GM21528 (cell line): Measurements from ENCODE around the gene SPO11.

Source experiments
- ATAC-seq: cut with Tn5 transposase; IDR thresholded peaks from one replicate; pipeline ENCODE4 v1.9.1; 2021; ENCODE audit warnings: mild to moderate bottlenecking, moderate library complexity; ENCODE audit not compliant: unreplicated experiment, low FRiP score

Gene SPO11

GRCh38 chr20:57372581-57373350, 43.2 kb downstream of the SPO11 start:
- no peak for ATAC-seq

GRCh38 chr20:57374343-57374930, 44.8 kb downstream of the SPO11 start:
- ATAC-seq = no peak

DNA sequence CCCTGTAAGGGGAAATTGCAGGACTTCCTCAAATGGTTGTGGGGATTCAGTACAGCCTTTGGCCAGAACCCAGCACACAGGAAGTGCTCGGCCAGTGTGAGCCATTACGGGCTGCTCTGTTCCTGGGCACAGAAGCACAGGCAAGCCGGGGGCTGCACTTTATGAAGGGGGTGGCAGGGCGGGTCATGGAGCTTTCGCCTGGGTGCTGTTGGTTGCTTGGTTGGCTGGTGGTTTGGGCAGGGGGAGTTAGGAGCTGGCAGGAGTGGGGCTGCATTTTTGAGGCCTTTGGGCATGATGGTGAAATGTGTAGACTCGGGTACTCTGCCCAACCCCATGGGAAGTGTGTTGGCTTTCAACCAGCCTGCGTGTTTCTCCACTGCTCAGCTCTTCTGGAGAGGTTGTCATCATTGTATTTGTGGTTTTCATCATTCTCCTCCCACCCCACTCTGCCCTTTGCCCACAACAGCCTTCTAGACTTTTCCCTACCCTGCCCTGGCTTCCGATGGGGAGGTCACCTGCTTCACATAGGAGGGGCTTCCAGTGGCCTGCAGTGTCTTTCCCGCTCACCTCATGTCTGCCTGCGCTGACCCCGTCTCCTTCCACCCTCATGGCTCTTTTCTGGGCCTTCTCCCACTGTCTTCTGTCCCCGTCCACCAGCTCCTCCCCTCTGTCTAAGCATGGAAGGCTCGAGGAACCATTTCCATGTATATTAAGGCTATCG, 45.5 kb downstream of the SPO11 start:
- no peak for ATAC-seq

DNA sequence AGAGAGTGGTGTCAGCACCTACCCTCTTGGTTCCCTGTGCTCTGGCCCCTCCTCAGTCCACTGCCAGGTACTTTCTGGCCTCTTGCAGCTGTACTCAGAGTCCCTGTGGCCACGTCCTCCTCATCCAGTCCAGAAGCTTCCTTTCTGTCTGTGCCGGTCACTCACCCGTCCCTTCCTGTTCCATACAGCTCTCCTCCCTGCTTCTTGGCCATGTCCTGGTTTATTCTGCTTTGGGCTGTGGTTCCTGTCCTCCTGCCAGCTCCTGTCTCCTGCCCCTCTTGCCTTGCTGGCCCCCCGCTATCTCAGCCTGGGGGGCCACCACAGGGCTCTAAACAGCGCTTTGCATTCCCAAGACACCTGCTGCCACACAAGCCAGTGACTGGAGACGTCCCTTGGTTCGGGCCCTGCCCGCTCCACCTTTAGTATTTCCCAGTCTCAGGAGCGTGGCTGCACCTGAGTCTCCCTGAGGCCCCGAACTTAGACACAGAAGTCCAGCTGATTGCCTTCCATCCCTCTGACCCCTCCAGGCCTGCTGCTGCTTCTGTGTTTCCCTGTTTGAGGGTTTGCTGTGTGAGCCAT, 46.1 kb downstream of the SPO11 start:
- ATAC-seq = no peak

DNA sequence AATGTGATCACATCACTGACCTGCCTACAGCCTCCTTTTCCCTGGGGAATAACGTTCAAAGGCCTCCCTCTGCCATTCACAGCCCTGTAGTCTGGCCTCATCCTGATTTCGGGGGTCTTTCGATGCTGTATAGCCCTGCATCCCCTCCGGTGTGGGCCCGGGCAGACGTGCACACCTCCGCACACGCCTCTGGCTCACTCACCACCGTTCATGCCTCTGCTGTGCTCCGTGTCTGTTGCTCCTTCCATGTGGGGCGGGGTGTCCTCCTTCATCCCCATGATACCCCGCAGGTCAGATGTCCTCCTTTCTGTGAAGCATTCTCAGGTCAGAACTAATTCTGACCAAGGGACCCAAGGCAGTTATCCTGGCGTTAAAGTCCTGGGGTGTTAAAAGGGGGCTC, 47.7 kb downstream of the SPO11 start:
- ATAC-seq = no peak

- no peak for ATAC-seq
Measured at GRCh38 chr20:57378107-57378506, 48.5 kb downstream of the SPO11 start.

- no peak for ATAC-seq
Measured at GRCh38 chr20:57378646-57379262, 49.2 kb downstream of the SPO11 start.

DNA sequence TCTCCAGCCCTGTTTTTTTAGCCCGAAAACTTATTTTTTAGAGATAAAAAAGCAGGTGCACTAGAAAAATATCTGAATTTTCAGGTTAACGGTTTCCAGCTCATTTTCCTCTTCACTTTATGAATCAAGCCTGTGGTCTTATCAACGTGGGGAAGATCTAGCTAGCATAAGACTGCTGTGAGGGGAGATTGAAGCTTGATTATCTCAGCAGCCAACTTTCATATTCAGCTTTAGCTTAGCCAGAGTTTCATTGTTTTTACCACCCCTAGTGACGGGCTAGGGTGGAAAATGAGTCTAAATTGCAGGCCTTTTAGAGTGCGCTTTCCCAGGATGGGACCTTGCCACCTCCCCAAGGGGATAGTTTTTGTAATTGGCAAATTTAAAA, 49.7 kb downstream of the SPO11 start:
- ATAC-seq = no peak

- ATAC-seq = no peak
Measured at GRCh38 chr20:57380081-57380750, 50.6 kb downstream of the SPO11 start.

- no peak for ATAC-seq
Measured at GRCh38 chr20:57381596-57382503, 52.2 kb downstream of the SPO11 start.

- ATAC-seq = no peak
Measured at GRCh38 chr20:57382516-57382915, 52.9 kb downstream of the SPO11 start.

DNA sequence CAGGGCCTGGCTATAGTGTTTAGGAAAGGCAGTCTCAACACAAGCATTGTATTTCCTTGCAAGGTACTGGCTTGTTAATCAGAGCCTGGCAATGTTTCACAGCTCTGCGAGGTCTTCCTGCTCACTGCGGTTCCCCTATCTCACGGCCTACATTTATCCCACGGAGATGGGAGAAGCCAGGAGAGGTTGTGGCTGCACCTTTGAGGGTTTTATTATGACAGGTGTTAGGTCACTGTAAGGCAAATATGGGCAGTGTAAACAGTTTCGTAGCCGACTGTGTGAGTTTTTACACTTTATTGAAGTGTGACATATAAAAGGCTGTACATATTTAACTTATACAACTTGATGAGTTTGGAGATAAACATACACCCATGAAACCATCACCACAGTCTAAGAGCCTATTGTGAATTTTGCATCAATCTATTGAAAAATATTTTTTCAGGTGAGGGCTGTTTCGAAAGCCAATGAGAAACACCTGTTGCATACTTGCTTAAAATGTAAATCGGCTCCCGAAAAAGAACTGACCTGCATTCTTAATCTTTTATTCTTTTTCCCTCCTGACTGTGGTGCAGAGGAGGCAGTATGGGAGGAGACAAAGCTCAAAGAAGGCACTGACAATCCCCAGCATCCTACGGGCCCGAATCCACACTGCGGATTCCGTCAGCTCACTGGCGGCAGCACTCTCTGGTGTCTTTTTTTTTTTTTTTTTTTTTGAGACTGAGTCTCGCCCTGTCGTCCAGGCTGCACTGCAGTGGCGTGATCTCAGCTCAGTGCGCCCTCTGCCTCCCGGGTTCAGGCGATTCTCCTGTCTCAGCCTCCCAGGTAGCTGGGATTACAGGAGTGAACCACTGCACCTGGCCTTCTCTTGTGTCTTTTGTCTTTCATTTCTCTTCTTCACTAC, 54.1 kb downstream of the SPO11 start:
- ATAC-seq = no peak

DNA sequence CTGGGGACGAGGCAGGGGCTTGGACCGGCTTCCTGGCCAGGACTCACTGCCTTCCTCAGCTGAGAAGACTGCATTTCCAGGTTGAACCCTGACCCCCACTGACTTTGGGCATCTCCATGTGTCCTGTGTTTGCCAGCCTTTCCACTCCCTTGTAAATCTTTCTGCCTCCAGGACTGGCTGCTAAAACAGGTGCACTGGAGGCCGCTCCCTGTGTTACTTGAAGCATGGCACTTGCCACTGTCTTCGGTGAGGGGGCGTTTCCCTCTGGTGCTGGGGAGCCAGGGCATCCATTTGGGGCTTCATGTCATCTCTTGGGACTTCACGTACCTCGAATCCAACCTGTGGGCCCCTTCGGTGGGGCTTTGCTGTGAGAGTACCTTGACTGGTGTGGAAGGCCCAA, 54.9 kb downstream of the SPO11 start:
- ATAC-seq = no peak

- ATAC-seq = no peak
Measured at GRCh38 chr20:57384953-57385761, 55.6 kb downstream of the SPO11 start.

DNA sequence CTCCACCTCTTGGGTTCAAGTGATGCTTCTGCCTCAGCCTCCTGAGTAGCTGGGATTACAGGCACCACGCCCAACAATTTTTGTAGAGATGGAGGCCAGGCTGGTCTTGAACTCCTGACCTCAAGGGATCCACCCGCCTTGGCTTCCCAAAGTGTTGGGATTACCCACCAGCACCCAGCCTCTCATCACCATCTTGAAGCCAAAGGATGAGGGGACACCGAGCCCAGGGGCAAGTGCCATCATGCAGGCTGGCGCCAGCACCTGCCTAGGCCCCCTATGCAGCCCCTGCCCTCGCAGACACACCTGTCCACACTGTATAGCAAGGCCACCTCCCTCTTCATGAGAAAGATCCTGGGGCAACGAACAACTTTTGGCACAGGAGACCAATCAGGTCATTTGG, 56.3 kb downstream of the SPO11 start:
- no peak for ATAC-seq

- ATAC-seq = no peak
Measured at GRCh38 chr20:57386762-57387161, 57.2 kb downstream of the SPO11 start.

DNA sequence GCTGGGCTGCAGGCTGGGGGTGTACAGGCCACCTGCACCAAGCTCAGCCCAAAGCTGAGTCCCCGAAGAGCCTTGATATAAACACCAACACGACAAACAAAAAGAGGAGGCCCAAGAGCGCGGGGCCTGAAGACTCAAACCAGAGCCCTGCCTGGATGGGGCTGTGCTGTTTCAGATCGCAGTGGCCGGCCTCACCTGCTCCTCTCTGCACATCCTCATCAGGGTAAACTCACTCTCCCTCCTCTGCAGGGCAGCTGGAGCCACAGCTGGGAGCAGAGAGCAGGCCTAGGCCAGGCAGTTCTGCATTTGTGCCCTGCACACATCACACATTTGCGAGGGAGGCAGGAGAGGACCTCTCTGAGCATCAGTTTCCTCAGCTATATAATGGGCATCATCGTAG, 57.9 kb downstream of the SPO11 start:
- no peak for ATAC-seq

DNA sequence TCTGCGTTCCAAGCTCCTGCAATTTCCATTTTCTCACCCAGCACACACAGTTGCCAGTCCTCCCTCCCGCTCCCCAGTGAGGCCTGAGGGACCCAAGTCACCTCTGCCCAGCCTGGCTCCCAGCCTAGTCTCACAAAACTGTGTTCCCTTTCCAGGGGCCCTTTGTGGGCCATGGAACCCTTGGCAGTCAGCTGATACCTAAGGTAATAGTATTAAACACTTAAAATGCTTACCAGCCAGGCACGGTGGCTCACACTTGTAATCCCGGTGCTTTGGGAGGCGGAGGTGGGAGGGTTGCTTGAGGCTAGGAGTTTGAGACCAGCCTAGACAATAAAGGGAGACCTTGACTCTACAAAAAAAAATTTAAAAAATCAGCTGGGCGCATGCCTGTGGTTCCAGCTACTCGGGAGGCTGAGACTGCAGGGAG, 58.4 kb downstream of the SPO11 start:
- no peak for ATAC-seq
